Cardiac ventricle fibroblast (primary cell): Measurements from ENCODE around the gene GAS2L1. TPM values are rescaled to one million over a fixed set of nuclear protein-coding genes. Genes with fewer than 3 reads are reported as not detected.

Experiments used
- total RNA-seq: library from RNA; depleted of rRNA; stranded (reverse); fragments of >200 nt; gene quantifications from 2 replicates; pipeline ENCODE4 v1.2.3, GENCODE V29; 2015

Gene GAS2L1
- total RNA-seq, result 16.2 and 16.6 TPM in 2 replicates

GRCh38 chr22:29306175-29306834, at the start of gene GAS2L1:
TSS of gene GAS2L1 (plus strand) at chr22:29306650. CDS start at chr22:29308106, 1,456 bp downstream.

DNA sequence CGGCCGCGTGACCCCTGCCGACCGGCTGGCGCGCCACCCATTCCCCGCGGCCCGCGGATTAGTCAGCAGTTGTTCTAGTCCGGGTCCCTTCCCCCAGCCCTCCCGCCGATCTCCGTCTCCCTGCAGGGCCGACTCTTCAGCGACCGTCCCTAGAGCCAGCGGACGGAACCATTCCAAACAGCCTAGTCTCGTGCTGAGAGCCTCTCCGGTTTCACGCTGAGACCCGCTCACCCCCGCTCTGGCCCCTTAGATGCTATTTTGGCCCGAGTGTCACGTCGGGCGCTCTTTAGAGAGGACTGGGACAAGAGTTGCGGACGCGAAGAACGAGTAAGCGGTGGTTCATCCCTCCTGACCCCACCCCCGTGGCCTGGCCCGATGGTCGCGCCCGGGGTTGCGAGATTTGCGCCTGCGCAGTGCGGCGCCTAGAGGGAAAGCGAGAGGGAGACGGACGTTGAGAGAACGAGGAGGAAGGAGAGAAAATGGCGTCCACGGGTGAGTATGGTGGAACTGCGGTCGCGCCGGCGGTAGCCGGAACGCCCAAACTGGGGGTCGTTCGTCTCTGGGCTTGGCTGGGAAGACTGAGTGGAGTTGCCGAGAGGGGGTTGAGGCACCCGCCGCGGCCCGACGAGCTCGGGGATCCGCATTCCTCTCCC, 38.5 kb upstream of the GAS2L1 start, which contains the start of the genes EWSR1 and RHBDD3:
Gene EWSR1 (plus strand): TSS at position 411 of the 653 bp plus-strand sequence. CDS start 69 bp downstream, at position 480.
Gene RHBDD3 (minus strand): TSS at position 124 of the 653 bp plus-strand sequence. CDS start 2,355 bp downstream, outside the sequence.

GRCh38 chr22:29315286-29316140, 9.1 kb downstream of the GAS2L1 start, which contains the start of gene RASL10A:
TSS of gene RASL10A (minus strand) at chr22:29315697. CDS start at chr22:29315246, 451 bp downstream.

Other genes starting within 250 kb of the GAS2L1 start
- not detected in 2 replicates for gene C22orf31, start 244.8 kb upstream of the GAS2L1 start, total RNA-seq
- gene KREMEN1, start 233.6 kb upstream of the GAS2L1 start, total RNA-seq, result 8.9 and 9.4 TPM in 2 replicates
- gene EMID1, start 100.8 kb upstream of the GAS2L1 start, total RNA-seq, result 0.56 and 1.8 TPM in 2 replicates
- 25.6 and 25.7 TPM in 2 replicates for gene RHBDD3, start 38.7 kb upstream of the GAS2L1 start, total RNA-seq
- gene EWSR1, start 38.4 kb upstream of the GAS2L1 start, total RNA-seq, result 77.2 and 90.8 TPM in 2 replicates
- not detected in 2 replicates for gene RASL10A, start 9.0 kb downstream of the GAS2L1 start, total RNA-seq
- 31.1 and 32.0 TPM in 2 replicates for gene AP1B1, start 81.9 kb downstream of the GAS2L1 start, total RNA-seq
- not detected in 2 replicates for gene RFPL1, start 131.9 kb downstream of the GAS2L1 start, total RNA-seq
- gene NEFH, start 173.6 kb downstream of the GAS2L1 start, total RNA-seq, result 0.94 and 1.7 TPM in 2 replicates
- gene THOC5, start 247.1 kb downstream of the GAS2L1 start, total RNA-seq, result 21.8 and 25.4 TPM in 2 replicates